ENCODE data around the gene BAD.

The BAD gene

DNA sequence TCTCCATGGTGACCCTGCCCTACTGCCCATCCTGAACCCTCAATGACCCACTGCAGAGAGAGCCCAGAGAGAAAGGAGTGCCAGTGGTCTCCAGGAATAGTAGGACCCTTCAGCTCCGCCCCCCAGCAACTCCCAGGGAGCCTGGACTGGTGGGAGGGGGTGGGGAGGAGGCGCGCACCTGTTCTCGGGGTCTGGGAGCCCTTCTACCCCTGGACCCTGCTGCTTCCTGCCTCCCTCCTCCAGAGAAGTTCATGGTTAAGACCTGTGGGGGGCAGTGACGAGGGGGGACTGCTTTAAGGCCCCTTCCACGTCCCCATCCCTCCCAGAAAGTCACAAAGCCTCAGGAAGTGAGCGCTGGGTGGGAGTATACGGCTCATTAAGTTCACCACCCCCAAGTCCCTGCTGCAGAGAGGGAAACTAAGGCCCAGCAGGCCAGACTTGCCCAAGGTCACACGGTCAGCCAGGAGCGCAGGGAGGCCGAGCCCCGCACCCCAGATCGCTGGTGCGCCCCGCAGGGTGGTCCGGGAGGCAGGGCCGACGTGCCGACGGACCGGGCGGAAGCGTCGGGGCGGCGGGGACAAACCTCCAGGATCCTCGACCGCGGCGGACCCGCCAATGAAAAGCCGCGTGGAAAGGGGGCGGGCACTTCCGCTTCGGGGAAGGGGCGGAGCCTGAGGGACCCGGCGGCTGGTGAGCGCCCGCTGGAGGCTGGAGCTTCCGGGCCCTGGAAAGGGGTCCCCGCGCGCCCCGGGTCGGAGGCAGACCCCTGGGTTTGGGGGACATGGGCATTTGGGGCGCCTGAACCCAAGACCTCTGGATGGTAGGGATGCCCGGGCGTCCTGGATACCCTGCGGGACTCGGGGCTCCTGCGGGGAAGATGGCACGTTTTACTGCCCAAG lies 58.6 kb downstream of the BAD start, which contains the start of the genes NUDT22 and TRPT1:
Gene NUDT22 (plus strand): TSS at position 667 of the 899 bp plus-strand sequence. CDS start 379 bp downstream, outside the sequence.
Gene TRPT1 (minus strand): TSS at position 579 of the 899 bp plus-strand sequence. CDS start 326 bp downstream, at position 253.
- H3K4me2 ChIP-seq (ENCODE audit: low read depth, low read length) = peak within 1 kb of the TSS; percentile 93
- H4K20me1 ChIP-seq (ENCODE audit: insufficient read depth, low read length) = no peaks in the 10 kb centered on the region
- peak within 1 kb of the TSS; percentile 79 for H3K9ac ChIP-seq (ENCODE audit: low read length)
- H3K9me2 ChIP-seq (replicated peaks; ENCODE audit: insufficient read depth, low read length) = no peaks in the 10 kb centered on the region
- no peaks in the 10 kb centered on the region for H3K9me3 ChIP-seq (replicated peaks; ENCODE audit: insufficient read depth, low read length)
- H3K27ac ChIP-seq (ENCODE audit: low read length) = peak within 1 kb of the TSS; percentile 30; the same call in 1 of the 2 replicates
- TF ChIP-seq EZH2 (optimal IDR thresholded peaks at IDR 0.05; ENCODE audit: low read depth, low read length) (no peak), CTCF (IDR thresholded peaks at IDR 0.05; ENCODE audit: low read length) (peak; percentile 7)
- peaks cover 27% of the 10 kb centered on the region for H3K79me2 ChIP-seq (ENCODE audit: low read length)
- H3F3A ChIP-seq (ENCODE audit: insufficient read depth, low read length) = peaks cover 7% of the 10 kb centered on the region
- H2AFZ ChIP-seq (ENCODE audit: low read length) = peak within 1 kb of the TSS; percentile 86
- no peaks in the 10 kb centered on the region for H3K27me3 ChIP-seq (replicated peaks; ENCODE audit: insufficient read depth, low read length)
- peaks cover 14% of the 10 kb centered on the region for H3K4me1 ChIP-seq (ENCODE audit: low read length)
- no peaks in the 10 kb centered on the region for H3K36me3 ChIP-seq (replicated peaks; ENCODE audit: insufficient read depth, low read length)
- DNase-seq = peak; percentile 90
- H3K4me3 ChIP-seq (ENCODE audit: low read length) = peak within 1 kb of the TSS; percentile 87

GRCh38 chr11:64224891-64225607 lies 59.4 kb downstream of the BAD start:
- H3K4me1 ChIP-seq (ENCODE audit: low read length) = peaks cover 14% of the 10 kb centered on the region
- no peaks in the 10 kb centered on the region for H3K36me3 ChIP-seq (replicated peaks; ENCODE audit: insufficient read depth, low read length)
- peak overlapping the region; percentile 87 for H3K4me3 ChIP-seq (ENCODE audit: low read length)
- peaks cover 25% of the 10 kb centered on the region for H3K79me2 ChIP-seq (ENCODE audit: low read length)
- H3K9me2 ChIP-seq (replicated peaks; ENCODE audit: insufficient read depth, low read length) = no peaks in the 10 kb centered on the region
- H3F3A ChIP-seq (ENCODE audit: insufficient read depth, low read length) = peaks cover 5% of the 10 kb centered on the region
- H3K4me2 ChIP-seq (ENCODE audit: low read depth, low read length) = peak overlapping the region; percentile 93
- H2AFZ ChIP-seq (ENCODE audit: low read length) = peak overlapping the region; percentile 86; the same call in 1 of the 2 replicates
- H3K27ac ChIP-seq (ENCODE audit: low read length) = no peak overlapping the region
- H3K9me3 ChIP-seq (replicated peaks; ENCODE audit: insufficient read depth, low read length) = no peaks in the 10 kb centered on the region
- peak; percentile 6 for DNase-seq
- TF ChIP-seq CTCF (IDR thresholded peaks at IDR 0.05; ENCODE audit: low read length) = no peak
- H4K20me1 ChIP-seq (ENCODE audit: insufficient read depth, low read length) = no peaks in the 10 kb centered on the region
- peak overlapping the region; percentile 79; the same call in 1 of the 2 replicates for H3K9ac ChIP-seq (ENCODE audit: low read length)
- no peaks in the 10 kb centered on the region for H3K27me3 ChIP-seq (replicated peaks; ENCODE audit: insufficient read depth, low read length)

GRCh38 chr11:64224151-64224890 lies 60.1 kb downstream of the BAD start:
- H3K9me3 ChIP-seq (replicated peaks; ENCODE audit: insufficient read depth, low read length) = no peaks in the 10 kb centered on the region
- H3K4me3 ChIP-seq (ENCODE audit: low read length) = no peak overlapping the region
- no peaks in the 10 kb centered on the region for H3F3A ChIP-seq (ENCODE audit: insufficient read depth, low read length)
- no peak for TF ChIP-seq CTCF (IDR thresholded peaks at IDR 0.05; ENCODE audit: low read length)
- no peak overlapping the region for H3K4me2 ChIP-seq (ENCODE audit: low read depth, low read length)
- no peaks in the 10 kb centered on the region for H4K20me1 ChIP-seq (ENCODE audit: insufficient read depth, low read length)
- no peak overlapping the region for H3K9ac ChIP-seq (ENCODE audit: low read length)
- no peaks in the 10 kb centered on the region for H3K36me3 ChIP-seq (replicated peaks; ENCODE audit: insufficient read depth, low read length)
- no peak overlapping the region for H2AFZ ChIP-seq (ENCODE audit: low read length)
- H3K27ac ChIP-seq (ENCODE audit: low read length) = no peak overlapping the region
- no peaks in the 10 kb centered on the region for H3K9me2 ChIP-seq (replicated peaks; ENCODE audit: insufficient read depth, low read length)
- peaks cover 25% of the 10 kb centered on the region for H3K79me2 ChIP-seq (ENCODE audit: low read length)
- H3K27me3 ChIP-seq (replicated peaks; ENCODE audit: insufficient read depth, low read length) = no peaks in the 10 kb centered on the region
- DNase-seq = no peak
- peaks cover 10% of the 10 kb centered on the region for H3K4me1 ChIP-seq (ENCODE audit: low read length)

Measured in MM.1S (cell line).